ENCODE measurements around the gene TLR7. TPM values are rescaled to one million over a fixed set of nuclear protein-coding genes. Genes with fewer than 3 reads are reported as not detected.

TLR7 gene
- total RNA-seq (not detected in 2 replicates), polyA plus RNA-seq (not detected in 2 replicates), polyA minus RNA-seq (ENCODE audit: low replicate concordance) (not detected in 2 replicates)
- polyA plus RNA-seq (2012): not detected in 2 replicates

- Histone ChIP-seq H3K9ac (ENCODE audit: insufficient read depth, low read length) (no peak within 1 kb of the TSS), H3K9me3 (ENCODE audit: control insufficient read depth, insufficient read depth, low read depth, low read length) (no peaks in the 10 kb centered on the region), H3K27ac (ENCODE audit: insufficient read depth, low read length) (no peak within 1 kb of the TSS), H3K79me2 (ENCODE audit: control insufficient read depth, insufficient read depth, low read length) (no peaks in the 10 kb centered on the region), H4K20me1 (ENCODE audit: control insufficient read depth, extremely low read depth, insufficient read depth, low read length) (no peaks in the 10 kb centered on the region), H3K4me2 (ENCODE audit: extremely low read depth, insufficient read depth, low read length) (no peak within 1 kb of the TSS), H3K36me3 (ENCODE audit: control insufficient read depth, insufficient read depth, low read length) (no peaks in the 10 kb centered on the region), H3K4me3 (replicated peaks in 1 of 4; ENCODE audit: control extremely low read depth in 1 of 4, insufficient read depth in 1 of 4, low read depth in 3 of 4, low read length in 4 of 4) (no peak within 1 kb of the TSS), H2AFZ (ENCODE audit: low read length) (no peak within 1 kb of the TSS), H3K27me3 (ENCODE audit: control insufficient read depth, insufficient read depth, low read length) (no peaks in the 10 kb centered on the region), H3K4me1 (ENCODE audit: control insufficient read depth, extremely low read depth, insufficient read depth, low read length) (no peaks in the 10 kb centered on the region)
- no peak for TF ChIP-seq EZH2 (IDR thresholded peaks at IDR 0.05; ENCODE audit: low read length, missing control alignments)
- no peak for TF ChIP-seq CTCF (conservative IDR thresholded peaks at IDR 0.05 in 1 of 2, IDR thresholded peaks at IDR 0.05 in 1 of 2; ENCODE audit: low read depth in 1 of 2, low read length in 2 of 2)
- DNase-seq (ENCODE audit: low read depth in 2 of 2): no peak
These were observed at the start of gene TLR7 for GRCh38 chrX:12866451-12867377. TSS of gene TLR7 (plus strand) at chrX:12867072. CDS start at chrX:12867579, 507 bp downstream.

- Histone ChIP-seq H3K9ac (ENCODE audit: insufficient read depth, low read length) (no peak overlapping the region), H3K27ac (ENCODE audit: insufficient read depth, low read length) (no peak overlapping the region), H3K27me3 (ENCODE audit: control insufficient read depth, insufficient read depth, low read length) (no peaks in the 10 kb centered on the region), H4K20me1 (ENCODE audit: control insufficient read depth, extremely low read depth, insufficient read depth, low read length) (no peaks in the 10 kb centered on the region), H3K79me2 (ENCODE audit: control insufficient read depth, insufficient read depth, low read length) (no peaks in the 10 kb centered on the region), H3K9me3 (ENCODE audit: control insufficient read depth, insufficient read depth, low read depth, low read length) (no peaks in the 10 kb centered on the region), H3K4me1 (ENCODE audit: control insufficient read depth, extremely low read depth, insufficient read depth, low read length) (no peaks in the 10 kb centered on the region), H3K4me3 (replicated peaks in 1 of 4; ENCODE audit: control extremely low read depth in 1 of 4, insufficient read depth in 1 of 4, low read depth in 3 of 4, low read length in 4 of 4) (no peak overlapping the region), H3K4me2 (ENCODE audit: extremely low read depth, insufficient read depth, low read length) (no peak overlapping the region), H2AFZ (ENCODE audit: low read length) (no peak overlapping the region), H3K36me3 (ENCODE audit: control insufficient read depth, insufficient read depth, low read length) (no peaks in the 10 kb centered on the region)
- no peak for DNase-seq (ENCODE audit: low read depth in 2 of 2)
- TF ChIP-seq EZH2 (IDR thresholded peaks at IDR 0.05; ENCODE audit: low read length, missing control alignments) (no peak), CTCF (conservative IDR thresholded peaks at IDR 0.05 in 1 of 2, IDR thresholded peaks at IDR 0.05 in 1 of 2; ENCODE audit: low read depth in 1 of 2, low read length in 2 of 2) (no peak)
These were observed 49.3 kb upstream of the TLR7 start for GRCh38 chrX:12817528-12817927.

DNA sequence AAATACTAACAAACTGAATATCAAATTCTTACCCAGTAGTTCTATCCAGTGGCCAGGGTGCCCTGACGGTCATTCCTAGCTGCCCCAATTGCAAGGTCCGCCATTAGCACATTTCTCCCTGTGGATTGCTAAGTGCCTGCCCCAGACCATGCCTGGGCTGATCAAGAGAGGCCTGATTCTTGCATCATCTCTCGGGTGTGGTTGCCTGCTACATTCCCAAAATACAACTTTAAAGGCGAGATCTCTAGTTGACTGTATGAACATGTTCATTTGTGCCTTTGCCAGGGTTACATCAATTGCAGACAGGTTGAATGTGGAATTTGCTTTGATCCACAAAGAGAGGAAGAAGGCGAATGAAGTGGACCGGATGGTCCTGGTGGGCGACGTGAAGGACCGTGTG, 47.6 kb upstream of the TLR7 start:
- no peaks in the 10 kb centered on the region for H3K79me2 ChIP-seq (ENCODE audit: control insufficient read depth, insufficient read depth, low read length)
- no peak for DNase-seq (ENCODE audit: low read depth in 2 of 2)
- H3K27me3 ChIP-seq (ENCODE audit: control insufficient read depth, insufficient read depth, low read length): no peaks in the 10 kb centered on the region
- no peak overlapping the region for H3K4me3 ChIP-seq (replicated peaks in 1 of 4; ENCODE audit: control extremely low read depth in 1 of 4, insufficient read depth in 1 of 4, low read depth in 3 of 4, low read length in 4 of 4)
- H3K4me1 ChIP-seq (ENCODE audit: control insufficient read depth, extremely low read depth, insufficient read depth, low read length): no peaks in the 10 kb centered on the region
- H2AFZ ChIP-seq (ENCODE audit: low read length): no peak overlapping the region
- no peak overlapping the region for H3K4me2 ChIP-seq (ENCODE audit: extremely low read depth, insufficient read depth, low read length)
- H3K36me3 ChIP-seq (ENCODE audit: control insufficient read depth, insufficient read depth, low read length): no peaks in the 10 kb centered on the region
- no peak overlapping the region for H3K27ac ChIP-seq (ENCODE audit: insufficient read depth, low read length)
- TF ChIP-seq CTCF (conservative IDR thresholded peaks at IDR 0.05 in 1 of 2, IDR thresholded peaks at IDR 0.05 in 1 of 2; ENCODE audit: low read depth in 1 of 2, low read length in 2 of 2): no peak
- TF ChIP-seq EZH2 (IDR thresholded peaks at IDR 0.05; ENCODE audit: low read length, missing control alignments): no peak
- H4K20me1 ChIP-seq (ENCODE audit: control insufficient read depth, extremely low read depth, insufficient read depth, low read length): no peaks in the 10 kb centered on the region
- no peaks in the 10 kb centered on the region for H3K9me3 ChIP-seq (ENCODE audit: control insufficient read depth, insufficient read depth, low read depth, low read length)
- H3K9ac ChIP-seq (ENCODE audit: insufficient read depth, low read length): no peak overlapping the region
